B cell (primary cell): ENCODE results near the gene LMLN. TPM values are rescaled to one million over a fixed set of nuclear protein-coding genes. Genes with fewer than 3 reads are reported as not detected.

ENCODE experiments used
- ATAC-seq: fragments of 200-7000 bp; cut with Tn5 transposase; one replicate; pipeline ENCODE4 v1.10.0; 2021; ENCODE audit warnings: low read depth, mild to moderate bottlenecking, moderate number of reproducible peaks, moderate library complexity
- CTCF ChIA-PET: fragments of 350-600 bp; sonication (Branson Sonifier 250); formaldehyde crosslinking; loops from one replicate; lab custom pipeline; 2021; ENCODE audit warnings: antibody characterized with exemption, inconsistent platforms; lab: Charles Lee
- POLR2A ChIA-PET: fragments of 350-600 bp; sonication (Branson Sonifier 250); formaldehyde crosslinking; loops from one replicate; lab custom pipeline; 2021; ENCODE audit warnings: antibody characterized with exemption; lab: Charles Lee
- DNase-seq: peaks from one replicate; pipeline ENCODE4 v3.0.0; 2013
- H2AFZ ChIP-seq: 2 replicates; pipeline ENCODE4 v1.6.1; 2012; ENCODE audit warnings: mild to moderate bottlenecking, low read depth, low read length; ENCODE audit not compliant: insufficient read depth, poor library complexity, severe bottlenecking
- H3K27ac ChIP-seq, 2 donors: 1 replicate in 1 of 2; 2 replicates in 1 of 2; pipeline ENCODE4 v1.5.1; 2012 to 2013; ENCODE audit warnings: low read length in 2 of 2, mild to moderate bottlenecking in 2 of 2, moderate library complexity in 1 of 2
- H3K27me3 ChIP-seq, 4 experiments: fragments of 200-600 bp in 1 of 4; sonication (generic) in 1 of 4; replicated peaks in 1 of 4; 1 replicate in 2 of 4; 2 replicates in 2 of 4; pipeline versions ENCODE4 v1.6.1 to v1.7.0; 2013 to 2016; ENCODE audit warnings: low read length in 3 of 4, mild to moderate bottlenecking in 2 of 4, mixed read lengths in 1 of 4, moderate library complexity in 1 of 4; ENCODE audit not compliant: insufficient read depth in 4 of 4, control insufficient read depth in 3 of 4; ENCODE audit errors: control extremely low read depth in 1 of 4
- H3K36me3 ChIP-seq, 2 experiments: replicated peaks in 1 of 2; 1 replicate in 1 of 2; 2 replicates in 1 of 2; pipeline versions ENCODE4 v1.6.1 to v1.7.1; 2013; ENCODE audit warnings: low read length in 1 of 2; ENCODE audit not compliant: insufficient read depth in 2 of 2, control insufficient read depth in 1 of 2; ENCODE audit errors: control extremely low read depth in 1 of 2, extremely low read depth in 1 of 2
- H3K4me1 ChIP-seq, 2 donors: fragments of 200-600 bp in 1 of 2; sonication (generic) in 1 of 2; 1 replicate in 1 of 2; 2 replicates in 1 of 2; pipeline versions ENCODE4 v1.5.1 to v1.6.1; 2013 to 2017; ENCODE audit warnings: low read length in 2 of 2; ENCODE audit not compliant: control insufficient read depth in 2 of 2, insufficient read depth in 2 of 2
- H3K4me2 ChIP-seq: replicated peaks from 2 replicates; pipeline ENCODE3; 2012; ENCODE audit warnings: mild to moderate bottlenecking, low read depth, low read length; ENCODE audit not compliant: poor library complexity, severe bottlenecking
- H3K4me3 ChIP-seq, 5 experiments: fragments of 200-600 bp in 1 of 5; sonication (generic) in 1 of 5; 1 replicate in 3 of 5; 2 replicates in 2 of 5; pipeline versions ENCODE4 v1.5.1 to v1.7.0; 2011 to 2016; ENCODE audit warnings: low read length in 4 of 5, mild to moderate bottlenecking in 4 of 5, low read depth in 2 of 5, control low read depth in 1 of 5, moderate library complexity in 1 of 5; ENCODE audit not compliant: insufficient read depth in 1 of 5; ENCODE audit errors: control extremely low read depth in 1 of 5, extremely low read depth in 1 of 5
- H3K79me2 ChIP-seq: fragments of 200-600 bp; sonication (generic); one replicate; pipeline ENCODE4 v1.6.0; 2016; ENCODE audit warnings: low read length; ENCODE audit not compliant: control insufficient read depth, insufficient read depth
- H3K9ac ChIP-seq: fragments of 200-600 bp; sonication (generic); 2 replicates; pipeline ENCODE4 v1.6.1; 2017; ENCODE audit warnings: mild to moderate bottlenecking, low read length, moderate library complexity
- H3K9me3 ChIP-seq, 3 donors: one replicate each; pipeline versions ENCODE4 v1.6.1 to v1.7.1; 2013; ENCODE audit warnings: low read length in 2 of 3; ENCODE audit not compliant: control insufficient read depth in 2 of 3, insufficient read depth in 1 of 3; ENCODE audit errors: control extremely low read depth in 1 of 3
- H4K20me1 ChIP-seq: 2 replicates; pipeline ENCODE4 v1.6.0; 2012; ENCODE audit warnings: mild to moderate bottlenecking, low read length; ENCODE audit not compliant: insufficient read depth, control insufficient read depth, poor library complexity, severe bottlenecking
- H3K27ac Mint-ChIP-seq: one replicate; pipeline ENCODE4 v1.8.0; 2021; ENCODE audit warnings: mixed read lengths
- H3K27me3 Mint-ChIP-seq: one replicate; pipeline ENCODE4 v1.8.0; 2021; ENCODE audit warnings: mixed read lengths
- H3K4me1 Mint-ChIP-seq: one replicate; pipeline ENCODE4 v1.8.0; 2021; ENCODE audit warnings: mixed read lengths
- H3K4me3 Mint-ChIP-seq: one replicate; pipeline ENCODE4 v1.8.0; 2021; ENCODE audit warnings: mixed read lengths
- H3K9me3 Mint-ChIP-seq: one replicate; pipeline ENCODE4 v1.8.0; 2022; ENCODE audit warnings: mixed read lengths; ENCODE audit not compliant: insufficient read depth
- CTCF ChIP-seq: fragments of 200-600 bp; IDR thresholded peaks from one replicate; pipeline ENCODE4 v1.8.0; 2022; ENCODE audit warnings: antibody characterized with exemption, mild to moderate bottlenecking
- EZH2 ChIP-seq: IDR thresholded peaks from 2 replicates; pipeline ENCODE4 v1.6.1; 2012; ENCODE audit warnings: borderline replicate concordance, low read depth, mild to moderate bottlenecking, moderate library complexity, low read length; ENCODE audit not compliant: insufficient read depth, poor library complexity, severe bottlenecking
- WGBS: methylation state at CpG from one replicate; pipeline ENCODE4 v1.1.5; 2013; ENCODE audit warnings: missing lambda C conversion rate; ENCODE audit not compliant: insufficient coverage; 5-methylcytosine and 5-hydroxymethylcytosine counted together
- intact Hi-C: fragments of 100-400 bp; cut with micrococcal nuclease; formaldehyde crosslinking; loops from one replicate; pipeline ENCODE4 v1.10.0; 2022
- polyA plus RNA-seq: library from polyadenylated mRNA; depleted of rRNA; stranded (reverse); fragments of >200 nt; gene quantifications from 2 replicates; pipeline ENCODE4 v1.2.3, GENCODE V29; 2012
- total RNA-seq, 2 donors: library from RNA; stranded (reverse); fragments of 120-200 nt in 1 of 2; gene quantifications; 1 replicate in 1 of 2; 2 replicates in 1 of 2; pipeline versions ENCODE4 v1.2.3 to v1.2.4, GENCODE V29; 2013 to 2022

Gene LMLN
- total and polyA plus RNA-seq, 2 donors (not counting 1 experiment from before 2014, with no cell fraction given): 1.4 to 6.7 TPM

GRCh38 chr3:197960694-197961581, 921 bp downstream of the LMLN start:
- Histone ChIP-seq H3K4me1 (peaks cover 15 to 19% of the 10 kb centered on the region in 2 donors), H3K9me3 (no peaks in the 10 kb centered on the region), H3K36me3 (peaks cover 0 to 19% of the 10 kb centered on the region in 2 experiments), H3K27me3 (no peaks in the 10 kb centered on the region), H3K27ac (peak overlapping the region in 1 of 2 donors; percentile 74), H3K4me2 (peak overlapping the region; percentile 81), H3K4me3 (peak overlapping the region; percentile 34 to 91 (median 83)), H3K9ac (peak overlapping the region; percentile 80), H4K20me1 (peaks cover 9% of the 10 kb centered on the region), H2AFZ (peak overlapping the region; percentile 93), H3K79me2 (peaks cover 7% of the 10 kb centered on the region)
- TF ChIP-seq CTCF: no peak
- no peak for TF ChIP-seq EZH2
- Mint-ChIP-seq H3K4me3 (peak overlapping the region; percentile 87), H3K27me3 (no peaks in the 10 kb centered on the region), H3K27ac (peak overlapping the region; percentile 95), H3K4me1 (peaks cover 32% of the 10 kb centered on the region), H3K9me3 (no peaks in the 10 kb centered on the region)
- DNase-seq: no peak
- 2% methylated on average over 16 of the region's 23 CpGs for WGBS
- intact Hi-C loops: loop anchor here (1.0 to 2.0 kb wide), 2 partner anchors 11 to 106 kb away; partner anchors contain the start of gene RPL35A
- CTCF ChIA-PET: interaction anchor here (1.1 to 1.6 kb wide), 2 partner anchors 10 to 119 kb away, joined by 4 to 12 read pairs; partner anchors contain the start of gene RPL35A
- ATAC-seq: no peak
- POLR2A ChIA-PET: interaction anchor here (1.7 kb wide), 1 partner anchor 11 kb away, joined by 5 read pairs; the partner anchor contains the start of gene RPL35A
